Right cardiac atrium (tissue), 5 donors: ENCODE measurements around the gene SLC16A4. TPM values are rescaled to one million over a fixed set of nuclear protein-coding genes. Genes with fewer than 3 reads are reported as not detected.
A peak's percentile ranks its signal among the peaks of the same experiment; 100 is the strongest.

Experiments used
- ATAC-seq, 2 donors: fragments of 200-7000 bp; cut with Tn5 transposase; one replicate each; pipeline versions ENCODE4 v1.8.0 to v1.9.1; 2020; ENCODE audit warnings: moderate library complexity in 2 of 2, mild to moderate bottlenecking in 1 of 2
- DNase-seq, 3 donors: peaks; one replicate each; pipeline ENCODE4 v3.0.0-alpha.2; 2020
- H3K27ac ChIP-seq: one replicate; pipeline ENCODE4 v1.5.1; 2013; ENCODE audit warnings: mild to moderate bottlenecking, low read length, control low read depth, moderate library complexity
- H3K27me3 ChIP-seq: one replicate; pipeline ENCODE4 v1.6.1; 2013; ENCODE audit not compliant: control insufficient read depth, insufficient read depth
- H3K4me1 ChIP-seq: one replicate; pipeline ENCODE4 v1.6.1; 2013; ENCODE audit warnings: low read length; ENCODE audit not compliant: control insufficient read depth, insufficient read depth
- H3K4me3 ChIP-seq: one replicate; pipeline ENCODE4 v1.5.1; 2013; ENCODE audit warnings: low read length, control low read depth
- H3K9me3 ChIP-seq: one replicate; pipeline ENCODE4 v1.6.1; 2013; ENCODE audit warnings: low read length; ENCODE audit not compliant: control insufficient read depth
- WGBS: extraction: QIAGEN DNeasy Blood & Tissue Kit; methylation state at CpG from one replicate; pipeline ENCODE4 v1.1.7; 2013; 5-methylcytosine and 5-hydroxymethylcytosine counted together
- intact Hi-C, 4 donors: fragments of 100-400 bp; cut with DNase I; formaldehyde crosslinking; loops; one replicate each; pipeline versions ENCODE4 v1.11.0 to v1.14.0; 2022 to 2023
- polyA plus RNA-seq: library from polyadenylated mRNA; stranded (reverse); fragments of 200-250 nt; gene quantifications from one replicate; pipeline ENCODE4 v1.2.3, GENCODE V29; 2013
- total RNA-seq, 4 donors: library from RNA; stranded (reverse); fragmentation: NEBNext Ultra II Directional; extraction: Animal tissue kit (Norgen Biotek cat#: 25700); gene quantifications; one replicate each; pipeline ENCODE4 v1.2.1, GENCODE V29; 2021
- donor health status: healthy with polysubstance abuse.
- donor health status: DM: no; HTN: yes; CAD: no.
- donor health status: DM: no; HTN: no; CAD: no.
- donor health status: DM: no; HTN: yes; CAD: no; lungs with severe emphysema.
- donor health status: DM: yes; HTN: yes; CAD: no.

SLC16A4 gene
- total and polyA plus RNA-seq, 5 donors = 3.0 to 7.3 (median 6.3) TPM

DNA sequence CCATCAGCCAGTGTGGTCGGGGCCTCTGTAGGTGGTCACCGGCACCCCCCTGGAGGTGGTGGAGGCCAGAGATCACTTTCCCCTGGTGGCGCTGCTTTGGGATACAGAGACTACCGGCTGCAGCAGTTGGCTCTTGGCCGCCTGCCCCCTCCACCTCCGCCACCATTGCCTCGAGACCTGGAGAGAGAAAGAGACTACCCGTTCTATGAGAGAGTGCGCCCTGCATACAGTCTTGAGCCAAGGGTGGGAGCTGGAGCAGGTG, 50.7 kb downstream of the SLC16A4 start:
- H3K4me1 ChIP-seq = peaks cover 14% of the 10 kb centered on the region
- intact Hi-C loops = loop anchor here in 2 of 4 donors (10.0 kb wide), 1 partner anchor 65 kb away; the partner anchor contains the start of gene LAMTOR5 (in 2 of the 2)
- H3K27ac ChIP-seq = peak overlapping the region; percentile 97
- peak overlapping the region; percentile 90 for H3K4me3 ChIP-seq
- ATAC-seq (no peak), DNase-seq (no peak)
- whole genome bisulfite sequencing = 6% methylated on average over 9 of the region's 9 CpGs
- H3K27me3 ChIP-seq = no peaks in the 10 kb centered on the region
- H3K9me3 ChIP-seq = no peaks in the 10 kb centered on the region

DNA sequence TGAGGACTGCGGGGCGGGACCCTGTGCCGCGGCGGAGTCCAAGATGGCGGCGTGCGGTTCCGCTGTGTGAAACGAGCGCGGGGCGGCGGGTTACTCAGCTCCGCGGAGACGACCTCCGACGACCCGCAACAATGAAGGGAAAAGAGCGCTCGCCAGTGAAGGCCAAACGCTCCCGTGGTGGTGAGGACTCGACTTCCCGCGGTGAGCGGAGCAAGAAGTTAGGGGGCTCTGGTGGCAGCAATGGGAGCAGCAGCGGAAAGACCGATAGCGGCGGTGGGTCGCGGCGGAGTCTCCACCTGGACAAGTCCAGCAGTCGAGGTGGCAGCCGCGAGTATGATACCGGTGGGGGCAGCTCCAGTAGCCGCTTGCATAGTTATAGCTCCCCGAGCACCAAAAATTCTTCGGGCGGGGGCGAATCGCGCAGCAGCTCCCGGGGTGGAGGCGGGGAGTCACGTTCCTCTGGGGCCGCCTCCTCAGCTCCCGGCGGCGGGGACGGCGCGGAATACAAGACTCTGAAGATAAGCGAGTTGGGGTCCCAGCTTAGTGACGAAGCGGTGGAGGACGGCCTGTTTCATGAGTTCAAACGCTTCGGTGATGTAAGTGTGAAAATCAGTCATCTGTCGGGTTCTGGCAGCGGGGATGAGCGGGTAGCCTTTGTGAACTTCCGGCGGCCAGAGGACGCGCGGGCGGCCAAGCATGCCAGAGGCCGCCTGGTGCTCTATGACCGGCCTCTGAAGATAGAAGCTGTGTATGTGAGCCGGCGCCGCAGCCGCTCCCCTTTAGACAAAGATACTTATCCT, 51.2 kb downstream of the SLC16A4 start:
- peaks cover 14% of the 10 kb centered on the region for H3K4me1 ChIP-seq
- intact Hi-C loops = loop anchor here in 2 of 4 donors (10.0 kb wide), 1 partner anchor 65 kb away; the partner anchor contains the start of gene LAMTOR5 (in 2 of the 2)
- DNase-seq (peak; percentile 60 to 82 (median 72)), ATAC-seq (peak in 1 of 2 donors; percentile 1)
- WGBS = under 1% methylated on average over 77 of the region's 77 CpGs
- H3K27ac ChIP-seq = peak overlapping the region; percentile 97
- no peaks in the 10 kb centered on the region for H3K27me3 ChIP-seq
- peak overlapping the region; percentile 90 for H3K4me3 ChIP-seq
- no peaks in the 10 kb centered on the region for H3K9me3 ChIP-seq

DNA sequence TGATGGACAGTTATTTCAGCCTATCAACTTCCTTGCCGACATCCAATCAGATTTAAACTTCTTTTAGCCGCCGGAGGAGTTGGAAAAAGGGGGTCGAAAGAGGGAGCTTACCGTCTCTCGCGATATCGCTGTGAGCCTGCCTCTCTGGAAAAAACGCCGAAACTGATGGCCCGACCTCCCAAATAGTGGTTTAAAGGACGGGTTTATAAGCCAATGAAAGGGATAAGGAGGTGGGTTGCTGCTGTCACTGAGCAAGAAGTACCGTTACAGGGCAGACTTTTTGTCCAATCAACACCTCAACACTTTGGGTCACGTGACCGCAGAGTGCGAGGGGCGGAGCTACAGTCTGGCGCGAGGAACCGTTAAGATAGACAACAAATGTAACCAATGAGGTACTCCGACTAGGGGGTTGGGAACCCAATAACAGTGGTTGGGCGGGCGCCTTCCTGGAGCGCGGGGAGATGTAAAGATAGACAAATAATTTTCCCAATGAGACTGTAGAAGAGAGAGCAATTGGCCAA, 51.9 kb downstream of the SLC16A4 start, which contains the start of gene RBM15:
Gene RBM15 (plus strand): TSS at position 492 of the 521 bp plus-strand sequence. CDS start 29 bp downstream, at position 521.
- under 1% methylated on average over 25 of the region's 25 CpGs for WGBS
- intact Hi-C loops = no loop called here
- H3K27me3 ChIP-seq = no peaks in the 10 kb centered on the region
- ATAC-seq (peak; percentile 90 to 94), DNase-seq (peak; percentile 98 to 99 (median 99))
- peak within 1 kb of the TSS; percentile 99 for H3K27ac ChIP-seq
- no peaks in the 10 kb centered on the region for H3K9me3 ChIP-seq
- peak within 1 kb of the TSS; percentile 90 for H3K4me3 ChIP-seq
- H3K4me1 ChIP-seq = peaks cover 14% of the 10 kb centered on the region

DNA sequence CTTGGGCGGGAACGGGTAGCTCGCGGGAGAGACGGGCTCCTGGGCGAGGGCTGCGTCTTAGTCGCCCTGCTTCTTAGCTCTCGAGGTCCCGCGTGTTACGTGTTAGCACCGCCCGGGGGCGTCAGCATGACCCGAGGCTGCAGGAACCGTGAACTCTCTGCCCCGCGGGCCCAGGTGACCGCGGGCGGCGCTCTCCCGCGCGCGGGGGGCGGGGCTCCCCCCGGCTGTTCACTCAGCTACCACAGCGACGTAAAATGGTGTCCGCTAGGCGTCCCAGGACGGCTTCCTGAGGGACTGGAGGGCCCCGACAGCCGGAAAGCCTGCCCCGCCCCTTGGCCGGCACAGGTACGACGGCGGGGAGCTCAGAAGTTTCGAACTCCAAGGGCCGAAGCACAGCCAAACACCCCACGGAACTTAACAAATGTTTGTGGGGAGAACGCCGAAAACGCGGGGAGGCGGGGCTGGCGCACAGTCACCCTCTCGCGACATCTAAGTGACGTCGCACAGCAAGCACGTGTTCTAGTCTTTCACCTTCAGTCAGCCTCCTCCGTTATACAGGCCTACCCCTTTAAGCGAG, 52.4 kb downstream of the SLC16A4 start:
- DNase-seq (peak; percentile 93 to 98 (median 97)), ATAC-seq (peak; percentile 94)
- Histone ChIP-seq H3K27ac (peak overlapping the region; percentile 99), H3K9me3 (no peaks in the 10 kb centered on the region), H3K27me3 (no peaks in the 10 kb centered on the region), H3K4me3 (peak overlapping the region; percentile 57), H3K4me1 (peaks cover 14% of the 10 kb centered on the region)
- under 1% methylated on average over 57 of the region's 57 CpGs for WGBS
- intact Hi-C loops = no loop called here

DNA sequence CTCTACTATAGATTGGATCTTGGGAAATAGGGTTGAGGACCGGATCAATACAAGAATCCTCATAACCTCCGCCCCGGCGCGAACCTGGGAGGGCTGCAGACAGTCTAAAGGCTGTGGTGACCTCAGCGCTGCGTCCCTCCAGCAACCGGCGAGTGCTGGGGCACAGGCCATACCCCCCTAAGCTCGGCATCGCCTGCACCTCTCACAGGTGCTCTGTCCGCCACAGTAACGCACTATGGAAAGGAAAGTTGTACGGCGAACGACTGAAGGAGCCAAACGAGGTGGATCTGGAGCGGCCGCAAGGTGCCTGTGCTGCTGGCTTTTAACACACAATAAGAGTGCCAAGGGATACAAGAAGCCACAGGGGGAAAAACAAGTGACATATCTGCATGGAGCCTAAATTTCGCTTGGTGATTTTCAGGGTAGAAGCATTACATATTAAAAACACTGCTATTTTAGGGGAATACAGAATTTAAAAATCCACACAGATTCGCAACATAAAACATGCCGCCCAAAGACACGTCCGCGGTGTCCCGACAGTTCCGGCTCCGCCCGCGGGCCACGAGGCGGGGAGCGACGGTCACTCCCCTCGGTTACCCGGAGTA, 53.0 kb downstream of the SLC16A4 start:
- DNase-seq (peak; percentile 43 to 79 (median 76)), ATAC-seq (peak; percentile 54 to 65)
- Histone ChIP-seq H3K4me1 (peaks cover 14% of the 10 kb centered on the region), H3K27me3 (no peaks in the 10 kb centered on the region), H3K4me3 (peak overlapping the region; percentile 57), H3K9me3 (no peaks in the 10 kb centered on the region), H3K27ac (peak overlapping the region; percentile 99)
- WGBS = 1% methylated on average over 36 of the region's 36 CpGs
- intact Hi-C loops = no loop called here

DNA sequence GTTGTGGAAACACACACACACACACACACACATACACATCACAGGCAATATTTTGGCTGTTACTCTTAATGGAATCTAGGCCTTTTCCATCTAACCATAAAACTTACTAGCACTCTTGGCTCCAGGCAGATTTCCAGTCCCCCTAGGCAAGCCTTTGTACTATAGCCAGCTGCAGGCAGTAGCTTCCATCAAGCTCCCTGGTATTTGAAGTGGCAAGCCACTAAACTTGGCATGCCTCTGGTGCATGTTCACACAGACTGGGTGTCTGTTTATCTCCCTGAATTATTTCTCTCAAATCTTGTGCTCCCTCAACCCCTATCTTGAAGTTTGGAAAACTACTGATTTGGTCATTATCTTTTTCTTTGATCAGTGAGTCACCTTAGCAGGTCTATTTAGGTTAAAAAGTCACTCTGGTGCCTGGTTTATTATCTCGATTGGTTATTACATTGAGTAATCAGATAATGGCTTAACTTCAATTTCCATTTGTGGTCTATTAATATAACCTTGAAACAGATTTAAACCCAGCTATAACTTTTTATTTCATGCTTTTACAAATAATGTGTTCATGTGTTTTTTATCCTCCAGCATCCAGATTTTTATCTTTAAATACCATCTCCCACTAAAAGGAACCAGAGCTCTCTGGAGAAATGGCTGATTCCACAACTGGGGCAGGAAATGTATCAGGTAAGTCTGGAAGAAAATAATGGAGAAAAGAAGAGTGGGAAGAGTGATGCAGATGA, 54.4 kb downstream of the SLC16A4 start:
- DNase-seq (peak in 1 of 3 donors; percentile 55), ATAC-seq (no peak)
- H3K27ac ChIP-seq = no peak overlapping the region
- H3K4me1 ChIP-seq = peaks cover 9% of the 10 kb centered on the region
- H3K4me3 ChIP-seq = no peak overlapping the region
- intact Hi-C loops = no loop called here
- 61% methylated on average over 1 of the region's 1 CpG for WGBS
- H3K27me3 ChIP-seq = no peaks in the 10 kb centered on the region
- no peaks in the 10 kb centered on the region for H3K9me3 ChIP-seq

DNA sequence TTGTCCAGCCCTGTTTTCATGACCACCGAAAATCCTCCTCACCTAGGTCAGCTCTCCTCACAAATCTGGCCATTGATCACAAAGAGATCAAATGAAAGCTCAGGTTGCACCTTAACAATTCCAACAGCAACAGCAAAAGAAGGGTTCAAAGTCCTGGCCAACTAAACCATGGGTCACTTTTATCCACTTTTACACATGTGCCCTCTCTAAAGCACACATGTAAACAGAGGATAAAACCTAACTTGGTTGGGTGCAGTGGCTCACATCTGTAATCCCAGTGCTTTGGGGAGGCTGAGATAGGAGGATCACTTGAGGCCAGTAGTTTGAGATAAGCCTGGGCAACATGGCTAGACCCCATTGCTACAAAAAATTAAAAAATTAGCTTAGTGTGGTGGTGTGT, 55.6 kb downstream of the SLC16A4 start:
- no peak for ATAC-seq
- Histone ChIP-seq H3K9me3 (no peaks in the 10 kb centered on the region), H3K4me1 (peaks cover 2% of the 10 kb centered on the region), H3K27ac (no peak overlapping the region), H3K27me3 (no peaks in the 10 kb centered on the region), H3K4me3 (no peak overlapping the region)
- no peak for DNase-seq
- 100% methylated on average over 1 of the region's 1 CpG for WGBS
- intact Hi-C loops = no loop called here

DNA sequence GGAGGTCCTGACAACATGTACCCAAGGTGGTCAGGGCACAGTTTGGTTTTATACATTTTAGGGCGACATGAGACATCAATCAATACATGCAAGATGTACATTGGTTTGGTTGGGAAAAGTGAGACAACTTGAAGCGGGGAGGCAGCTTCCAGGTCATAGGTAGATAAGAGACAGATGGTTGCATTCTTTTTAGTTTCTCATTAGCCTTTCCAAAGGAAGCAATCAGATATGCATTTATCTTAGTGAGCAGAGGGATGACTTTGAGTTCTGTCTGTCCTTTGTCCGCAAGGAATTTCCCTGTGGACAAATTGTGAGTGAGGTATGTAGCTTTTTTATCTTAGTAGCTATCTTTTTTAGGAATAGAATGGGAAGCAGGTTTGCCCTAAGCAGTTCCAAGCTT, 62.1 kb downstream of the SLC16A4 start:
- Histone ChIP-seq H3K4me3 (no peak overlapping the region), H3K27me3 (no peaks in the 10 kb centered on the region), H3K9me3 (no peaks in the 10 kb centered on the region), H3K27ac (no peak overlapping the region), H3K4me1 (no peaks in the 10 kb centered on the region)
- DNase-seq (no peak), ATAC-seq (no peak)
- 89% methylated on average over 3 of the region's 3 CpGs for WGBS
- intact Hi-C loops = no loop called here

DNA sequence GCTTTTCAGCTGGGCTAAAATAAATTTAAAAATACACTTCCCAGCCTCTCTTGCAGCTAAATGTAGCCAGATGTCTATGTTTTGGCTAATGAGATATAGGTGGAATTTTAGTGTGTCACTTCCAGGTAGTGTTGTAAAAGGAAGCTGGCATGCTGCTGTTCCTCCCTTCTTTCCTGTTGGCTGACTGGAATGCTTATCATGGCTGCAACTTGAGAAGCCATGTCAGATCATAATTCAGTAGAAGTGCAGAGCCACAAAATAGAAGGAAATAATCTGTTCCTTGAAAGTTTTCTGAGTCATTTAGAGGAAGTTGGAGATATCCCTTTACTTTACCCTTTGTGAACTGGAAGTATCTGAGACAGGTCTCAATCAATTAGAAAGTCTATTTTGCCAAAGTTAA, 62.6 kb downstream of the SLC16A4 start:
- ATAC-seq = no peak
- intact Hi-C loops = no loop called here
- H3K9me3 ChIP-seq = no peaks in the 10 kb centered on the region
- H3K27ac ChIP-seq = no peak overlapping the region
- H3K4me3 ChIP-seq = no peak overlapping the region
- no peak for DNase-seq
- H3K4me1 ChIP-seq = no peaks in the 10 kb centered on the region
- no peaks in the 10 kb centered on the region for H3K27me3 ChIP-seq

DNA sequence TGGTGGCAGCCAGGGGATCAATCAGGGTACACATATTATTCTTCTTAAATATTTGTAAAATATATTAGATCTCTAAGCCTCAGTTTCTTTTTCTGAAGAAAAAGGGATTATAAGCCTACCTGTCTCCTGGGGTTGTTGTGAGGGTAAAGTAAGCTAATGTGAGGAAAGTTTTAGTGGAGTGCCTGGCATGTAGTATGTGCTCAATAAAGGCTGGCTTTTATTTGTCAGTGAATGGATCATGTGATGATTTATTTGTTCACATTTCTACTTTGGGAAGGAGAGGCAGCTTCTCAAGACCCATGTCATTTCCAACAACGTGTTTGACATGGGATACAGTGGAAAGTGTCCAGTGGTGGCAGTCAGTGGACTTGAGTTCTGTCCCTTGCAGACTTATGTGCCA, 64.0 kb downstream of the SLC16A4 start:
- no peak overlapping the region for H3K4me3 ChIP-seq
- H3K4me1 ChIP-seq = no peaks in the 10 kb centered on the region
- H3K9me3 ChIP-seq = no peaks in the 10 kb centered on the region
- H3K27me3 ChIP-seq = no peaks in the 10 kb centered on the region
- ATAC-seq (no peak), DNase-seq (no peak)
- H3K27ac ChIP-seq = no peak overlapping the region
- intact Hi-C loops = no loop called here
- 65% methylated on average over 1 of the region's 1 CpG for WGBS
